HG03469 (cell line): Measurements from ENCODE around the gene MAP6.

Experiments
- ATAC-seq: cut with Tn5 transposase; IDR thresholded peaks from one replicate; pipeline ENCODE4 v1.9.1; 2021; ENCODE audit warnings: mild to moderate bottlenecking, moderate library complexity, moderate number of reproducible peaks; ENCODE audit not compliant: unreplicated experiment

MAP6 gene

DNA sequence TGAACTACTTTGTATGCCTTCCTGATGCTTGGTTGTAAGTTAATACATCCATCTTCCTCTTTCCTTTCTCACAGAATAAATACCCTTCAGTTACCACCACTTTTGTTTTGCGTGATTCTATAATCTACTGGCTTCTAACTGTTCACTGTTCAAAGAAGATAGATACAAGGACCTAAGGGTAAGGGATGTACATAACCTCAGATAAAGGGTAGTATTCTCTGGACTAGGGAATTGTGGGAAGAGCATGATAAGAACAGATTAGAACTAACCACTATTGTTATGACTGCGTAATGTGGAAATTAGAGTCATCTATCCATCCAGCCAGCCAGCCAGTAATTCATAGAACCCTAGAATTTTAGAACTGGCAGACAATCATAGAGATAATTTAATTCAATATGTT lies 36.4 kb downstream of the MAP6 start:
- no peak for ATAC-seq

DNA sequence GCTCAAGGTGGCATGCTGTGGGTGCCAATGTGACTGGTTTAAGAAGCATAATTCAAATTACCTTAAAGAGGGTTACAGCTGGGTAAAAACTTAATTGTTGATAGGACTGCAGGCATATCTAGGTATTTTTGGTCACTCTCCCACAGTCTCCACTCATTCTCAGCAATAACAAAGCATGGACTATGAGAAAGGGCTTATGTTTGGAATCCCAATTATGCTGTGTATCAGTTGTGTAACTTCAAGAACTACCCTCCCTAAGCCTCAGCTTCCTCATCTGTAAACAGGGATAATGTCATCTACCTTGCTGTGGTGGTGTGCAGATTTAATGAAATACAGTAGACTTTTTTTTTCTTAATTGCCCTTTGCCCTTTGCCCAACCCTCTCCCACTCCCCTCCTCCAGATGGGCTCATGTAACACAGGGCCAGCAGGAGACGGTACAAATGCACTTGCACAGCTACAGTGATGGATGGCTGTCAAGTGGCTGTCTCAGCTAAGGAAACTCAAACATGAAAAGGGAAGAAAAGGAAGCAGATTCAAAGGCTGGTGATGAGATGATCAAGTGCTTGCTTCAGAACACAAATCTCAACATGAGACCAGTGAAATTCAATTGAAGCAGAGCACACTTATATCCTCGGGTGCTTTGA lies 37.6 kb downstream of the MAP6 start:
- ATAC-seq = no peak

DNA sequence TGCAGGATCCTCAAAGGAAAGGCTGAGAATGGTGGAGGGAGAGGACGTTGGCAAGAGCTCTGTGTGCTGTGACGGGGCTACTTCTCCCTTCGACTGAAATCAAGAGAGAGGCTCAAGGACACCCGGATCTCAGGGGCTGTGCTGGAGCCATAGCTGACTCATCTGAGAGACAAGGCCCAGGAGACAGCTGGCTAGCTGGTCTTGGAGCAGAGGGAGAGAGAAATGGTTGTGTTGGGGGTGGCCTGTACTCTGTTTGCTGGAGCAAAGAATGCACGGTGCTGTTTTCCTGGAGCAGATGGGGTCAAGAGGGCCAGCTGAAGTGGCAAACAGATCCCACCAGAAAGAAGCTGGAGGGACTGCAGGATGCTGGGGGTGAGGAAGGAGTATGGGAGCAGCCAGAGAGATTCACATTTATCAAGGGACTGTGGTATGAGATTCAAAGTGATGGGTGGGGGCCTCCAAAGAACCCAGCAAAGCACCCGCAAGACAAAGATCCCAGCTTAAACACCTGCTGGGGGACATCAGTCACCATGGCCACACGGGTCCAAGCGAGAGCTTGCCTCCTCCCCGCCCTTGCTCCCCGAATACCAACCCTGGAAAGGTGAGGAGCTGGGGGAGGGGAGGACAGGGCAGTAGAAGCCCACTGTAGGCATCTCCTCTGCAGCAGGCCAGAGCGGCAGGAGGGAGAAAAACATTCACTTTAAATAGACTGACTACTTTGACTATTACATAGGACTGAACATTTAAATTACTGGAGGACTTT lies 40.8 kb downstream of the MAP6 start:
- no peak for ATAC-seq

DNA sequence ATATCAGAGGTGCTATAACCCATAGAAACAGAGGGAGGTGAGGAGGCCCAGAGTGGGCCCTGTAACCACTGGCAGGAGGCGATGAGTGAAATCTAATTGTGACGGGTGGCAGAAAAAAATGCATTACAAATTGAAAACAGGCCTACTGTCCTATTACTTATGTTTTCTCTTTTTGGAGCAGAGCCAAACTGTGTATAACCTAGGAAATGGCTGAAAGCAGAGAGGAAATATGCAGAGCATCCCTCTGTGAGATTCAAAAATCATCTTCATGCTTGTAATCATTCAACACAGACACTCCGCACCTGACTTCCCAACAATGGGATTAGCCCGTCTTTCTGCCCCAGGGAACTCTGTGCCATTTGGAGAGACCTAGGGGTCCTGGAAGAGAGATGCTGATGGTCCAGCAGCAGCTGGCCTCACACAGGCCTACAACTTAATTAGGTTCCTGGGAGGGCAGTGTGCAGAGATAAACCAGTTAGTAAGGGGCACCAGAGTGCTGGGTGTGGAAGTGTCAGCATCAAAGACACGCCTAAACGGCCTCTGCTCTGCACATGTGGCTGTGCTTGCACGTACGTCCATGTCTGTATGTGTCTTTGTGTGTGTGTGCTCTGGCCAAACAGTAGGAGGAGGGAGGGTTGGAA lies 41.8 kb downstream of the MAP6 start:
- no peak for ATAC-seq

DNA sequence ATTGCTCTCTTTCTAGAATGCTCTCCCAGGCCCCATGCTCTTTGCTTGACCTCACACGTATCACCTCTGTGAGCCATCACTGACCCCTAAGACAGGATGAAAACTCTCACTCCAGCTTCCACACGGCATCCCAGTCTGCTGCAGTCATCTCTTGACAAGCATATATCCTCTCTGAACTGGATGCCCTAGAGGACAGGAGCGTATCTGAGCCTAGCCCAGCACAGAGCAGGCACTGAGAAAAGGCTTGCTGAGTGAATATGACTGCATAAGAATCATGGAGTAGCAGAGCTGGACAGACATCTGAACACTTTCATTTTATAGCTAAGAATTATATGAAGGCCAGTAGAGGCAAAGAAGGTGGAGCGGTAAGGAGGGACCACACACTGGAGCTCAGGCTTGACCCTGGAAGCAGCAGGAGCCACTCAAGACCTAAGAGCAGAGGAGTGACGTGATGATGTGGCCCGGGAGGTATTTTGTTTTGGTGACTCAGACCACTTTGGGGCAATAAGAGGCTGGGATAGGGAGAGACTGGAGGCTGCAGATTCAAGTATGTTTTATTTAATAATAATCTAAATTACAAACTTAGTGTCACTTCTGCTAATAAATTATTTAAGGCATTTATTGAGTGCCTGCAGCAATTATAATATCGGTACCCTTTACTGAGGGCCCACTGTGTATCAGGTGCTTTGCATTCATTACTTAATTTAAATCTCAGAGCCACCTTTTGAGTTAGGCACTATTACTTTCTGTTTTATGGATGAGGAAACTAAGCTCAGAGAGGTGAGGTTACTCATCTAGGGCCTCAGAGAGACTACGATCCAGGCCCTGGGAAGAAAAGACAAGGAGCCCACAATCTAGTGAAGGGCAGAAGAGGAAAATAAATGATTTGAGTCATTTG lies 42.6 kb downstream of the MAP6 start:
- no peak for ATAC-seq

DNA sequence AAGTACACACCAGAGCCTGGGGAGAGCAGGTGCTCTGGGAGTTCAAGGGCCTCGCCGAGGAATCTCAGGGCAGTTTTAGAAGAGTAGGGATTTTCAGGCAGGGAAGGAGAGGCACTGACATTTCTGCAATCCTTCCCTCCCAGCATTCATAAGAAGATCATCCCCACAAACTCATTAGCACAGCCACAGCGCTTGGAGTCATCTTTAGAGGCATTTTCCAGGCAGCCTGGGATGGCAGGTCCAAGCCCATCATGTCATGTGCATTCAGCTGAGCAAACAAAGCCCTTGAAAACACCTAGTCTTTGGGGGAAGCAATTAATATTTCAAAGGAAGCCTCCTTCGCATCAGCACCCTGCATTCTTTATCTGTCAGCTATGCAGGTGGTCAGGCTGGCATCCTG lies 43.8 kb downstream of the MAP6 start:
- no peak for ATAC-seq

DNA sequence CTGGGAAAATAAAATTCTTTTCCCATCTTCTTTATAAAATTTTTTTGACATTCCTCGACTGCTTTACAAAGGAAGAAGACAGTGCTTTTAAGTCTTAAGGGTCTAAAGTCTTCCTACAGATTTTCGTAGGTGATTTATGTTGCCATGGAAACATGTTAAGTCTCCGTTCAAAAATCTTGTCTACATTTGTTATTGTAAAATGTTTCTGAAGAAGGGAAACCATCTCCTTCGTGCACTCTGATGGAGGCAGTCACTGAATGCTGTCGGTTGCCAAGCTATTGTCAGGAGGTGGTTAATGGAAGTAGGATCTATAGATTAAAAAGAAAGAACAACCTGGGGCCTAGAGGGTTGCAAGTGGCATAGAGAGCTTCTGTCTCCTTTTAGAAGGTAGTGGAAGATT lies 52.6 kb downstream of the MAP6 start:
- no peak for ATAC-seq

DNA sequence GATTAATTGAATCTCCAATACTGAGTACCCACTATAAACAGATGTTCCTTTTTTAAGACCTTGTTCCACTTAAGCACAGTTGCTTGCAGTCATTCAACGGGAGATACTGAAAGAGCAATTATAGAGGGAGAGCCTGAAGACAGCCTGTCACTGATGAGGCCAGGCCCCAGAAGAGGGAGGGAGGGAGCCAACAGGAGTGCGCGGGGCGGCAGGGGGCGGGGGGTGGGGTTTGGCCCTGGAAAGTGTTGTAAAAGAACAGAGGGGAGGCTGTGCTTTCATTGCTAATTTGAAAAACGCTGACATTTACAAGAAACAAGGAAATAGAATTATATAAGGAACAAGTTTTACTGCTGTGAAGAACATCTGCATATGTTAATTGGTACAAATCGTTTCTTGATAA lies 53.1 kb downstream of the MAP6 start:
- ATAC-seq = no peak

DNA sequence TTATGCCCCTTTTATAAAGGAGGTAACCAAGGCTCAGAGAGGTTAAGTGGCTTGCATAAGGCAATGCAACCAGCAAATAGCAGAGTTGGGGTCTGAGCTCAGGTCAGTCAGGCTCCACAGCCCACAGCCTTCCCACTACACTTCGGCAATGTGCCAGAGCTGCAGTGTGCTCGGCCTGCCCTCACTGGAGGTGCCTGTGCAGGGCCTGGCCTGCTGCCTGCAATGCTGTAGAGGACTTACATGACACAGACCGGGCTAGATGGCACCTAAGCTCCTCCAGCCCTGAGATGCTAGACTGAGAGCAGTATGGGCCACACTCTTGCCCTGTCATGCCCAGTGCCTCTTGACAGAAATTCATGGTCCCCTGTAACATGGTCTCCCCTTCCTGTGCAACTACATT lies 57.0 kb downstream of the MAP6 start:
- ATAC-seq = no peak

DNA sequence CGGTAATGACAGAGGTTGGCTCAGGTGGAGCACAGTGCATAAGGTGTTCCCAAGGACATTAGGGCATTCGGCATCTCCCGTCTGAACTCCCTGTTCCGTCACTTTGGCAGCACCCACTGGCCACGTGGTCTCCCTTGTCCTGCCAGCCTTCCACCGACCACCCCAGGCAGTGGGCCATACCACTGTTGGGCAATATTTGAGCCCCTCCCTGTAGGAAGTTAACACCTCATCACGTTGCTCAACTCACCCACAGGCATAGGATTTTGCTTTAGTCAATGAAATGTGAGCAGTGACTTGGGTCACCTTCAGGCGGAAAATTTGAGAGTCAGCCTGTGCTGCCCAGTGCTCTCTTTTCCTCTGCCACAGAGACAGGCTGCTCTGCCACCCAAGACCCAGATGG lies 62.7 kb downstream of the MAP6 start:
- no peak for ATAC-seq

DNA sequence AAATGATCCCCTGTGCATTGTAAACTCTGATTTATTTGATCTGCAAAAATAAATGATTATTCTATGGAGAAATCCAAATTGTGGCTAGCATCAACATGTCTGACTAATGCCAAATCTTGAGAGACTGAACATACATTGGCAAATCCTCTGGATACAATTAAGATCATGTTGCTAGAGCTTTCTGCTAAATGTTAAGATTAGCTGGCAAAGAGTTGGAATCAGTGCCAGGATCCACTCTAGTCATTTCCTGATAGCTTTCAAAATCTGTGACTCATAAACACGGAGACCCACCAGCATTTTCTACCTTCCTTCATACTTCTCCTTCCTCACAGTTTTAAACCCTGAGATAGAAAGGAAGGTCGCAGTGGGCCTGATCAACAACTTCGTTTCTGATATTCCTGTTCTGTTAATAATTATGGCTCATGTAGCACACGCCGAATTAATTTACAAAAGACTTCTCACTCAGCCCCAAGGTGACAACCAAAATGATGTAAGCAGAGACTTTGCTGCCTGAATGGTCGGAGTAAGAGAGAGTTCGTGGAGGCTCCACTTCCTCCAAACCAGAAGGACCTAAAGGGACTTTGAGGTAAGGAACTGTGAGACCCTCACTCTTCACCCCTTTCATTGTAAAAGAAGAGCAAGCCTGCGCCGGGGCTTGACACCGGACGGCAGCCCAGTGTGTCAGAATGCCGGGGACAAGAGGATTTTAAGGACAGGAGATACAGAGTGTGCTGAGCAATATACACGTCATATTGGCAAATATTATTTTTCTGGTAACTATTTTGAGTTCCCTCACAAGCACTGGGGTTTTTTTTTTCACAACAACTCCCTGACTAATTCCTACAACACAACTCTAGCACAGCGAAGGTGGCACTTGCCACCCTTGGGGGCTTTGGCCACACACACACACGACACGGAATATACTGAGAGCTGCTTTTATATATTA lies 64.8 kb downstream of the MAP6 start:
- no peak for ATAC-seq

DNA sequence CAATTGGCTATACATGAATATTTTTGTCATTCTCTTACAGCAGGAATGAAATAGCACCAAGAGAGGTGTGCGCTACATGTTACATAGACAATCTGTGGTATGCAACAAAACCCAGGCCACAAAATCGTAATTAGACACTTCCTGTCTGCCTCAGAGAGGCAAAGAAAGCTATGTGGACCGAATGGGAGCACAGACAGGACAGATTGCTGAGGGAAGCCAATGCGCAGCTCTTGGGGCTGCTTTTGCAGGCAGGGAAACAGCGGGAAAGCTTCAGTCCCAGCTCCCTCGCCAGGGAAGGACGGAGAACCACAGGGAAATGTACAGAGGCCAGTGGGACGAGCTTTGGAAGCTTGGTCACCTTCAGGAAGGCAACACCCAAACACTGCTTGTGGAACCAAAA lies 65.9 kb downstream of the MAP6 start:
- no peak for ATAC-seq

DNA sequence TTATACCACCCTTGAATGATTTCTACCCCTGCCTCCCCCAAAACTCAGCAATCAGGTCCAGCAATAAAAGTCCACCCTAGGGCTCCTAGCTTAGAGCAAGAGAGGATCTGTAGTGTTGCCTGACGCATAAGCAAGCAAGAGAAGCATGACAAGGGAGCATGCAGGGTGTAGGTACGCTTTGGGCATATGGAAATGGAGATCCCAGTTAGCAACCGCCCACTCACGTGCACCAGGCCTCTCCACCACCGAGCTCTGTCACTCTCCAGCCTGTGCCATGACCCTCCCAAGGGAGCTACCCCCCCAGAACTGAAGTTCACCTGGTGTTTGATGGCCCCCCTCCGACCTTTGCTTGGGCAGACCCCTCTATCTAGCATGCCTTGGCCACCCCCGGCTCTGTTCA lies 67.3 kb downstream of the MAP6 start:
- ATAC-seq = no peak

DNA sequence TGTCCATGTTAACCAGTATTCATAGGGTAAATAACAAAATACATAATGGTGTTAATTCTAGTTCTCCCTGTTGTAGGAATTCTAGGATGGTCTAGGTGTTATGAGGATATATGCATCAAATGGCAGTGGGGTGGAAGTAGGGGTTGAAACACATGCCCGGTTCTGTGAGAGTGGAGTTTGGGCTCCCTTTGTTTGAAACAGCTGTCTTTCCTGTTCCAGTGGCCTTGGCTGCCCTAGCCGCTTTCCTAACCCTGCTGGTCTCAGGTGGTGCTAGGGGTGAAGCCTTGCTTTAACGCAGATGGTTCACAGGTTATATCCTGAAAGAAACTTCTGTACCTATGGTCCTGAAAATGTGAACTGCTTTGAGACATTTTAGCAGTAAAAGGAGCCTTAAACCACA lies 68.5 kb downstream of the MAP6 start:
- ATAC-seq = no peak

DNA sequence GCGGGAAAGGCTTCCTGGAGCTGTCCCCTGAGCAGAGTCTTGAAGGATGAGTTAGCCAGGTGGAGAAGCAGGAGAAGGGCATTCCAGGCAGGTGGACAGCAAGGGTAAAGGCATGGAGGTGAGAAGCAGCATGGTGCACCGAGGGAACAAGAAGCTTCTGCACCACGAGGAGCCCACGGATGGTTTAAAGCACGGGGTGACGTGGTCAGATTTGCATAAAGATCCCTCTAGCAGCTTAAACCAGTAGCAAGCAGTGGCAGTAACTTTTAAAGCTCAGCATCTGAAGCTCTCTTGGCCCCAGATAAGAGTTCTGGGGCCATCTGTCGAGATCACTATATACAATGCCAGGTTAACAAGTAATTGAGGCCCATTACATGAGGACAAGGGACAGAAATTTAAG lies 69.9 kb downstream of the MAP6 start:
- ATAC-seq = no peak

DNA sequence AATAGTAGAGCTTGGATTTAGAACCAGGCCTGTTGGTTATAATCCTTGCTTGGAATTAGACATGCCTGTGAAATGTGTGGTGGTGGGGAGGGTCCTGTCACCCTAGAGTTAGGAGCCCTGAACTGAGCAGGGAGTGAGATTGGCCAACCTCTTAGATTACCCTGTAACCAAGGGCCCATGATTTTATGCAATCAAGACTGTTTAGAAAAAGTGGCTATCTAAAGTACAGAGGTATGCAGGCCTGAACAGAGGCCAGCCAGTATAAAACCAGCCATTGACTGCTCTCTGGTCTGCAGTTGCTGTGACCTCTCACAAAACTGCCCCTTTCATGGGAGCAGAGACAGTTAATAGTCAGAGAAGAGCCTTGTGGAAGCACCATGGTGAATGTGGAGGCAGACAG lies 70.6 kb downstream of the MAP6 start:
- ATAC-seq = no peak

DNA sequence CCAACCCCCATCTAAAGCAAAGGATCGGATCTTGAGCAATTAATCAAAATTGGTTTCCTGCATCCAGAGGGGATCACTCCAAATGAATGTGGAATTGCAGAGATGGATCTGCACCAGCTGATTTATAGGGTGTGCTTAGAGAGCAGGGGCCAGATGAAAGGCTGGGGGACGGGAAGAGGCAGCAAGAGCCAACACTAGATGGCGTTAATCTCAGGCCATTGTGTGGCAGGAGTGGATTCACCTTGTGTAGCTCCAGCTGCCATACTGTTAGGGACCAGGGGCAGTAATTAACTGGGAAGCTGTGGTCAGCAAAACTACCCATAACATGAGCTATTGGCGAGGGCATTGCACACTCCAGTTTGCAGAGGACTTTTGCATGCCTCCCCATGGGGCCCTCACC lies 71.2 kb downstream of the MAP6 start:
- no peak for ATAC-seq

DNA sequence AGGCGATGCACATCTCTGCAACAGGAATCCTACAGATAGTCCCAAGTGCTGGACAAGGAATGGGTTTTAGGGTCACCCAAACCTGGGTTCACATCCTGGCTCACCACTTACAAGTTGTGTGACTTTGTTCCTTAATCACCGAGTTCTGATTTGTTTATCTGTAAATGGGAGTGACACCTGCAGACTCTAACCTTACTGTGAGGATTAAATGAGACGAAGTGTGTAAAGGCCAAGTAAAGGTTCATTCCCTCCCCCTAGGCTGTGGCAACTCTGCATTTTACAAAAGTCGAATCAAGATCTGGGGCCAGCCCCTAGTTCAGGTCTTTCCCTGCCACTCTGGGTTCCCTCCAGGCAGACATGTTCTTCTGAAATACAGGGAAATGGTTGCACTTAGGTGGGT lies 71.9 kb downstream of the MAP6 start:
- ATAC-seq = no peak

DNA sequence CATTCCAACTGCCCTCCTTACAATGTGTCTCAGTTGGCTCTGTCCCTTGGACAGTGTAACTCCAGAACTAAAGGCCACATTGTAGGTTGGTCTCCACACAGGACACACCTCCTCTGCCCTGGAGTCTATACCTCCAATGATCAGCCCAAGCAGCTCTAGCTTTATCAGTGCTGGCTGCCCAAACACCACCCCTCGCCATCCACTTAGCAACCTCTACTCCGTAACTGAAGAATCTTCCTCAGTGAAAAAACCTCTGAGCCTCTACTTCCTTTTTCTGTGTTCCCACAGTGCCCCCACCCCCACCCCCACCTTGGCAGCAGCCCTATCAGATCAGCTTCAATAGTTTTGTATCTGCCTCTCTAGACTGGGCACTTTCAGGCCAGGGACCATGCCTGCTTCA lies 73.4 kb downstream of the MAP6 start:
- no peak for ATAC-seq

DNA sequence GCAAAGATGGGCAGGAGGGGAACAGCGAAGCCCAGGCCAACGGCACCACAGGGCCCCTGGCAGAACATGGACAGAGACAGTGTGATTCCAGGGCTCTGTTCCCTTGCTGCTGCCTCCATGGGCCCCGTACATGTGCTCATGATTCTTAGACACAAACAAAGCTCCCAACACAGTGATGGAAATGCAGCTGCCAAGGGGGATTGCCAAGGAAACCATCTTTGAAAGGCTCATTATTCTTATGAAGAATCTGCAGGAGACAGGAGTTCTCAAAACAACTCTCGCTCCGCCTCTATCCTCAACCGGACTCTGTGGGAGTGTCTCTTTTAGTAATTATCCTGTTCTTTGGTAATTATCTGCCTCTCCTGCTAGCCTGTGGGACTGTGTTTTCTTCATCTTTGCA lies 74.6 kb downstream of the MAP6 start:
- no peak for ATAC-seq
